Subcutaneous adipose tissue (tissue), 4 donors: ENCODE measurements around the gene CA11. TPM values are rescaled to one million over a fixed set of nuclear protein-coding genes. Genes with fewer than 3 reads are reported as not detected.

ENCODE experiments used
- CTCF ChIP-seq: fragments of 450-650 bp; IDR thresholded peaks from one replicate; pipeline ENCODE4 v1.5.1; 2016; ENCODE audit warnings: low read depth, mild to moderate bottlenecking, control low read depth, antibody characterized with exemption, moderate library complexity
- total RNA-seq, 4 donors: library from RNA; depleted of rRNA; stranded (reverse); fragments of >200 nt; gene quantifications; one replicate each; pipeline ENCODE4 v1.1.0, GENCODE V29; 2016

The CA11 gene
- total RNA-seq: 1 to 10 TPM in 2 of 4 donors, not detected in 2; 1.5 to 3.4 TPM

- no peak for TF ChIP-seq CTCF
These were observed at the start of gene CA11 for GRCh38 chr19:48646001-48646721. Gene CA11, minus strand, starts transcription at chr19:48646187. Its CDS starts 555 bp downstream, at chr19:48645632.

- TF ChIP-seq CTCF: no peak
These were observed 43.5 kb upstream of the CA11 start for GRCh38 chr19:48689449-48689848.

DNA sequence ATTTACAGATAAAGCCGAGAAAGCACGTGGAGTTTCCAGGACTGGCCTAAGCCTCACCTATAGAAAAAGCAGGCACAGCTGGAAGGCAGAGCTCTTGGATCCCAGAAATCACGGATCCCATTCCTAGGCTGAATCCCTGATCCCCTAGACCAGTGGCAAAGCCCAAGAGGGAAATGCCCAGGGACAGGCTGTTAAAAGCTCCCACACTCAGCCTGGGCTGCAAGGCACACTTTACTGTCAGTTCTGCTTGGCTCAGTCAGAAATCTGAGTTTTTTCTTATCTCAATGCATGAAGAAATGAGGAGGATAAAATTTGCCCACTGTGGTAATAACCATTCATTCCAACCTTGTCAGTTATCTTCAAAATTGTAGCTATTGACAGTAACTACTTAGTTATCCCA, 41.8 kb upstream of the CA11 start:
- TF ChIP-seq CTCF: no peak

GRCh38 chr19:48686088-48686487, 40.1 kb upstream of the CA11 start:
- no peak for TF ChIP-seq CTCF

GRCh38 chr19:48685583-48685982, 39.6 kb upstream of the CA11 start:
- no peak for TF ChIP-seq CTCF

DNA sequence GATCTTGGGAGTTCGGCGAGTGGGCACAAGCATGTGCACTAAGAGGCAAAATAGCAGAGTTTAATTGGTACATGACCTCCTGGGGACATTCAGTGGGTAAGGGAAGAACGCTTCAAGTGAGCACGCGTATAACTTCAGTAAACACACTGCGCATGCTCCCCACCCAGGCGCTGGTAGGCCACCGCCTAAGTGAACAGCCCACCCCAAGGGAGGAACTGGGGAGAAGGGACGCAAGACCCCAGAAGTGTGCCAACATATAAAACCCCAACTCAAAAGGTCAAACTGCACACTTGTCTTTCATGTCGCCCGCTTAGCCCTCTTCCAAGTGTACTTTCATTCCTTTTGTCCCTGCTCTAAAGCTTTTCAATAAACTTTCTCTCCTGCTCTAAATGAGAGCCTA, 37.4 kb upstream of the CA11 start:
- TF ChIP-seq CTCF: no peak

GRCh38 chr19:48681127-48681470, 35.1 kb upstream of the CA11 start:
- TF ChIP-seq CTCF: no peak
